ENCODE measurements around the gene SRSF6.
A peak's percentile ranks its signal among the peaks of the same experiment; 100 is the strongest.
"Not testable (repeated sequence)": the region's sequence is repeated elsewhere in the genome, so short reads cannot be mapped to it uniquely, and the experiment has no call there.

The SRSF6 gene

GRCh38 chr20:43450841-43451799, 6.6 kb upstream of the SRSF6 start:
- no peak overlapping the region for H3K4me2 ChIP-seq (ENCODE audit: insufficient read depth, low read length)
- H3K9me3 ChIP-seq (ENCODE audit: insufficient read depth, low read length, severe bottlenecking): no peaks in the 10 kb centered on the region
- H3K9ac ChIP-seq (ENCODE audit: low read depth, low read length): no peak overlapping the region
- H3K4me3 ChIP-seq (ENCODE audit: low read depth in 1 of 2, low read length in 2 of 2): no peak overlapping the region
- H4K20me1 ChIP-seq (ENCODE audit: insufficient read depth, low read length): no peaks in the 10 kb centered on the region
- H3K4me1 ChIP-seq (ENCODE audit: insufficient read depth, low read length): no peaks in the 10 kb centered on the region; the same call in 1 of the 2 replicates
- no peaks in the 10 kb centered on the region for H3K79me2 ChIP-seq (ENCODE audit: insufficient read depth, low read length)
- peaks cover 15% of the 10 kb centered on the region for H3K27me3 ChIP-seq (ENCODE audit: insufficient read depth, low read length, poor library complexity)
- no peak for ATAC-seq (ENCODE audit: insufficient read depth, low read depth)
- no peak overlapping the region for H3K27ac ChIP-seq (ENCODE audit: low read length)
- TF ChIP-seq EZH2 (IDR thresholded peaks at IDR 0.05; ENCODE audit: borderline replicate concordance, low read depth, low read length, severe bottlenecking) (no peak), CTCF (IDR thresholded peaks at IDR 0.05; ENCODE audit: borderline replicate concordance, extremely low read depth, low read length, poor library complexity, severe bottlenecking) (no peak)
- no peaks in the 10 kb centered on the region for H3K36me3 ChIP-seq (ENCODE audit: insufficient read depth, low read length)
- H2AFZ ChIP-seq (ENCODE audit: low read depth, low read length): no peak overlapping the region
- DNase-seq: no peak

GRCh38 chr20:43452404-43453126, 5.1 kb upstream of the SRSF6 start:
- H3K79me2 ChIP-seq (ENCODE audit: insufficient read depth, low read length): no peaks in the 10 kb centered on the region
- no peaks in the 10 kb centered on the region for H4K20me1 ChIP-seq (ENCODE audit: insufficient read depth, low read length)
- DNase-seq: no peak
- H3K36me3 ChIP-seq (ENCODE audit: insufficient read depth, low read length): no peaks in the 10 kb centered on the region
- H3K27ac ChIP-seq (ENCODE audit: low read length): no peak overlapping the region
- TF ChIP-seq CTCF (IDR thresholded peaks at IDR 0.05; ENCODE audit: borderline replicate concordance, extremely low read depth, low read length, poor library complexity, severe bottlenecking) (no peak), EZH2 (IDR thresholded peaks at IDR 0.05; ENCODE audit: borderline replicate concordance, low read depth, low read length, severe bottlenecking) (no peak)
- no peak overlapping the region for H3K4me2 ChIP-seq (ENCODE audit: insufficient read depth, low read length)
- ATAC-seq (ENCODE audit: insufficient read depth, low read depth): no peak
- no peak overlapping the region for H3K9ac ChIP-seq (ENCODE audit: low read depth, low read length)
- H3K9me3 ChIP-seq (ENCODE audit: insufficient read depth, low read length, severe bottlenecking): no peaks in the 10 kb centered on the region
- peaks cover 9% of the 10 kb centered on the region for H3K4me1 ChIP-seq (ENCODE audit: insufficient read depth, low read length)
- H3K27me3 ChIP-seq (ENCODE audit: insufficient read depth, low read length, poor library complexity): peaks cover 15% of the 10 kb centered on the region
- H2AFZ ChIP-seq (ENCODE audit: low read depth, low read length): no peak overlapping the region
- H3K4me3 ChIP-seq (ENCODE audit: low read depth in 1 of 2, low read length in 2 of 2): no peak overlapping the region

GRCh38 chr20:43456252-43456651, 1.4 kb upstream of the SRSF6 start:
- H3K4me3 ChIP-seq (ENCODE audit: low read depth in 1 of 2, low read length in 2 of 2): peak overlapping the region in 1 of 2 experiments; percentile 70; a peak in 2 of 4 replicates
- peaks cover 26% of the 10 kb centered on the region for H4K20me1 ChIP-seq (ENCODE audit: insufficient read depth, low read length)
- H3K27me3 ChIP-seq (ENCODE audit: insufficient read depth, low read length, poor library complexity); ATAC-seq (ENCODE audit: insufficient read depth, low read depth); H3K27ac ChIP-seq (ENCODE audit: low read length); H3K9me3 ChIP-seq (ENCODE audit: insufficient read depth, low read length, severe bottlenecking); DNase-seq: not testable (repeated sequence)
- peaks cover 27% of the 10 kb centered on the region for H3K36me3 ChIP-seq (ENCODE audit: insufficient read depth, low read length)
- peak overlapping the region; percentile 100 for H3K9ac ChIP-seq (ENCODE audit: low read depth, low read length)
- H3K4me1 ChIP-seq (ENCODE audit: insufficient read depth, low read length): peaks cover 33% of the 10 kb centered on the region
- peaks cover 34% of the 10 kb centered on the region for H3K79me2 ChIP-seq (ENCODE audit: insufficient read depth, low read length)
- H3K4me2 ChIP-seq (ENCODE audit: insufficient read depth, low read length): peak overlapping the region; percentile 86
- peak overlapping the region; percentile 94; the same call in 1 of the 2 replicates for H2AFZ ChIP-seq (ENCODE audit: low read depth, low read length)
